Measurements from ENCODE around the gene SFTPD.
A peak's percentile ranks its signal among the peaks of the same experiment; 100 is the strongest.

- TF ChIP-seq CTCF (IDR thresholded peaks at IDR 0.05; ENCODE audit: control extremely low read depth in 1 of 3, insufficient read depth in 1 of 3, low read depth in 1 of 3, low read length in 3 of 3) (peak in 2 of 3 experiments; percentile 5 to 10; a peak in 2 of 4 replicates), RXRA (IDR thresholded peaks at IDR 0.05; ENCODE audit: insufficient read depth, low read depth, low read length) (no peak), CREB1 (IDR thresholded peaks at IDR 0.05) (no peak), EGR1 (IDR thresholded peaks at IDR 0.05; ENCODE audit: borderline replicate concordance, low read depth, low read length) (peak; percentile 21; the same call in 1 of the 2 replicates)
These were observed 32.8 kb upstream of the SFTPD start for GRCh38 chr10:79981450-79982361.
